Measurements from ENCODE around the gene BPI.
"Not testable (repeated sequence)": the region's sequence is repeated elsewhere in the genome, so short reads cannot be mapped to it uniquely, and the experiment has no call there.

The BPI gene

DNA sequence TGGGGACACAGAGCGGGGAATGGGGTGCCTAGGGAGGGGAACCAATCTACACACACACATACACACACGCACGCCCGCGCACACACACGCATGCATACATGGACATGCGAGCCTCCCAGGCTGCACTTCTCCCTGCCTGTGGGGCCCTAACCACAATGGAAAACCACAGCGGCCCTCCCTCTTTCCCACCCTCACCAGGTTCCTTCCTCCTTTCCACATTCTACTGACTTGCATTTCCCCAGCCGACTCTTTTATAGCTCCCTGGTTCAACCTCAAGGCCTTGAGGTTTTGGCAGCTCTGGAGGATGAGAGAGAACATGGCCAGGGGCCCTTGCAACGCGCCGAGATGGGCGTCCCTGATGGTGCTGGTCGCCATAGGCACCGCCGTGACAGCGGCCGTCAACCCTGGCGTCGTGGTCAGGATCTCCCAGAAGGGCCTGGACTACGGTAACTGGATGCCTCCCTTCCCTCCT is at the start of gene BPI:
BPI (plus strand) TSS at position 249 of the 472 bp plus-strand sequence; CDS start at position 317, 68 bp downstream.
- DNase-seq (ENCODE audit: low read depth), result no peak

DNA sequence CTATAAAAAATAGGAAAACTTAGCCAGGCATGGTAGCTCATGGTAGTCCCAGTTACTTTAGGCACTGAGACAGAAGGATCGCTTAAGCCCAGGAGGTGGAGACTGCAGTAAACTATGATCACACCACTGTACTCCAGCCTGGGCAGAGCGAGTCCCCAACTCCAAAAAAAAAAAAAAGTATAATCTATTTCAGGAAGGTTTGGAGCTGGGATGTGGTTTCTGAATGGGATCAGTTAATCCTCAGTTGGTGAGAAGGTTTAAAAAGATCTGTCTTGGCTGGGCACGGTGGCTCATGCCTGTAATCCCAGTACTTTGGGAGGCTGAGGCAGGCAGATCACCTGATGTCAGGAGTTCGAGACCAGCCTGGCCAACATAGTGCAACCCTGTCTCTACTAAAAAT is 49.3 kb upstream of the BPI start:
- DNase-seq (ENCODE audit: low read depth), result not testable (repeated sequence)

DNA sequence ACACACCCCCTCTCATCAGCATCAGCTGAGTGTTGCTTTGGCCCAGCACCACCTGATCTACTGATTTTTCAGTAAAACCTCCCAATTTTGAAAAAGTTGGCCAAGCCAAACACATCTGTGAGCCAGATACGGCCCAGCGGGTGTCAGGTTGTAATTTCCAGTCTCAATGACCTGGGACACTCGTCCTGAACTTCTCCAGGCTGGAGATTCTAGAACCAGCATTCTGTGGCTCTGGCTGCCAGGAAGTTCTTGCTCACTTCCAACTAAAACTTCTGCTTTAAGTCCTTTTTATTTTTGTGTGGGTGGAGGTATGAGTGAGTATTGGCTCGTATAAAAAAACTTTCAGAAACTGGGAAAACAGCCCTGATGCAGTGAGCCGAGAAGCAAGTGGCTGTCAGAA is 48.6 kb upstream of the BPI start:
- DNase-seq (ENCODE audit: low read depth), result no peak

DNA sequence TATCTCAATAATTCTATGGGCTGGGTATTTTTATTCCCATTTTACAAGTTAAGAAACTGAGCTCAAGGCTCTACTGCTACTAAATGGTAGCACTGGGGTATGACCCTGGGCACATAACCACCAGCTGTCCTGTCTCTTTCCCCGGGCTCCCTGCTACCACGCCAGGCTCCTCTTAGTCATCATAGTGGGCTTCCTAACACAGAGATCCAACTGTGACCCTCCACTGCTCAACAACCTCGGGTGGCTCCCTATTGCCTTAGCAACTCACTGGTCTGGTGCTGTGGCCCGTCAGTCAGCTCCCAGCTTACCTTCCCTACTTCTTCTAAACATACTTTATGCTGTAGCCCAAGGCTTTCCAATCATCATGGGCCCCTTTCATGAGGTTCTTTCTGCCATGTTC is 47.9 kb upstream of the BPI start:
- DNase-seq (ENCODE audit: low read depth), result no peak

DNA sequence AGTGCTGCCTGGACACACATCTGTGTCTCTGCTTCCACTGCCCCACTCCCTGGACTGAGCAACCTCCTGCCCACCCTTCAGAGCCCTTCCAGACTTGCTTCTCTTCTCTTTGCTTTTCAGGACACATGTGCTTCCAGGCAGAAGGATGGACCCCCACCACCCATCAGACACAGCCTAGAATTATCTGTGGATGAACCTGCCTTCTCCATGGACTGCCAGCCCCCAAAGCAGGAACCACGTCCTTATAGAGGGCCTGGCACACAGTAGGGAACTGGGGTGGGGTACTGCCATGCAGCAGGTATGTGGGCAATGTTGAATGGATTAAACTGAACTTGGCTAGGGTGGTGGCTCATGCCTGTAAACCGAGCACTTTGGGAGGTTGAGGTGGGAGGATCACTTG is 47.0 kb upstream of the BPI start:
- DNase-seq (ENCODE audit: low read depth), result no peak

DNA sequence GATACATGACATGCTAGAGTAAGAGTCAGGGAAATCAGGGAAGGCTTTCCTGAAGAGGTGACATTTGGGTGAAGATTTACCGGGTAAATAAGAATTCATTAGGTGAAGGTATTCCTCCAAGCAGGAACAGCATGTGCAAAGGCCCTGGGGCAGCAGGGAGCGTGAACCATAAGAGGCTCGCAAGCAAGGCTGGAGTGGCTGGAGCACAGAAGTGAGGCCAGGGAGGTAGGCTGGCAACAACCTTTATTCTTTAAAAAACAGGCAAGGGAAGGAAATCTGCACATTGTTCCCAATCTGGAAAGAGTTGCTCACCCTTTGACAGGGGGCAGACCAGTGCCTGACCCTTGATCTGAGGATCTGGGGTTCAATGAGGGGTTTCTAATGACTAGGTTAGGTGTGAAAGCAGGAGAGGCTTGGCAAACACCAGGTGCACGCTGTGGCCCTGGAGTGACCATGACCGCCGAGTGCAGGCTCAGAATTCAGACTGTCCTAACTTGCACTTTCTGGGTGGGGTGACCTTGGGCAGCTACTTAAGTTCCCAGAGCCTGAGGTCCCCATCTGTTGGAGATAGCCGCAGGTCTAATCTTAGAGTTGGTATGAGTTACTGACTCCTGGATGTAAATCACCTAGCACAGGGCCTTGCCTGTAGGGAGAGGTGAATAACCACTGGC is 45.3 kb upstream of the BPI start:
- DNase-seq (ENCODE audit: low read depth), result no peak

DNA sequence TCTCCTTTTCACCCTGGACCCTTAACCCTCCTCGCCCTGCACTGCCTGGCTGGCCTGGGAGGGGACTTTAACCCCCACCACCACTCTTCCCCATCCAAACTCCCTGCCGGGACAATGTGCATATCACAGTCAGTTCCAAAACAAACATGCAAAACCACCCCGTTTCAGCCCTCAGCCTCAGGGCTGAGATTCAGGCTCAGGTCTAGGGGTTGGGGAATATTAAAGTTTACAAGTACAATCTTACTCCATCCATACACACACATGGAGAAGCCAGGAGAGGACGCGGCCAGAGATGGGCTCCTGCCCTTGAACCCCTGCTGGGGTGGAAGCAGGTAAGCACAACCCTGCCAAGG is 44.0 kb upstream of the BPI start:
- DNase-seq (ENCODE audit: low read depth), result no peak

DNA sequence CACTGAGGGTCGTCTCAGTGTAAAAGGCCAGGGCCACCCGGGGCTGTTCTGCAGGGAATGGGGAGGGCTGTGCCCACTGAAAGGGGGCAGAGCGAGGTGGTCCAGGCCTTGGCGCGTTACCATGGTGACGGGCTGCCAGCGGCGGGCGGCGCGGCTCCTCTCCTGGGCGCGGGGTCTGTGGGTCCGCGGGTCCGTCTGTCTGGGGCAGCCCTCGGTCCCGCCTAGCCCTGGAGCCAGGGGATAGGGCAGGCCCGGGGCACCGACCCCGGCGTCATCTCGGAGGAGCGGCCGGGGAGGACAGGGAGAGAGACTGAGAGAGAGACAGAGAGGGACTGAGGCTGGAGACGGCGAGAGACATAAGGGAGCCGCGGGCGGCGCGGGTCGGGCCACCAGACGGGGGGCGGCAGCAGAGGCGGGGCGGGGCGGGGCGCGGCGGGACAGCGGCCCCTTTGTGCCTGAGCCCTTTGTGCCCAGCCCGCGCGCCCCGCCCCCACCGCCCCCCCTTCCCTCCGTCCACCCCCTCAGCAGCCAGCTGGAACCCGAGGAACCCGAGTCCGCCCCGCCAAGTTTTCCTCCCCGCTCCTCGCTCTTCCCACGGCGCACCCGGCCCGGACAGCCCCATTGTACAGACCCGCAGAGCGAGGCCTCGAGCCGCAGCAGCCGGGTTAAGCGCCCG is 43.4 kb upstream of the BPI start, which contains the start of gene KIAA1755:
KIAA1755 (minus strand) TSS at position 358 of the 676 bp plus-strand sequence; CDS start at position 123, 235 bp downstream.
- no peak for DNase-seq (ENCODE audit: low read depth)

DNA sequence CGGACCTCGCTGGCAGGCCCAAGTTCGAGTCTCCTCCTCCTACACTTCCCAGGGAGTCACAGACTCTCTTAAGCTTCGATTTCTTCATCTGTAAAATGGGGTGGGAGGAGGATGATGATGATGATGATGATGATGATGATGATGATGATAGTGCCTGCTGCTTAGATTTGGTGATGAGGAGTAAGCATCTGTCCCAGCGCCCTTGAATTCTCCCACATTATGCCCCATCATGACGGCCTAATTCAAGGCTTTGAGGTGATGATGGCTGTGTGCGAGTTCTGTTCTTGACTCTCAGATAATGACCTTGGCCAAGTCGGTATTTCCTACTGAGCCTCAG is 42.9 kb upstream of the BPI start:
- no peak for DNase-seq (ENCODE audit: low read depth)

DNA sequence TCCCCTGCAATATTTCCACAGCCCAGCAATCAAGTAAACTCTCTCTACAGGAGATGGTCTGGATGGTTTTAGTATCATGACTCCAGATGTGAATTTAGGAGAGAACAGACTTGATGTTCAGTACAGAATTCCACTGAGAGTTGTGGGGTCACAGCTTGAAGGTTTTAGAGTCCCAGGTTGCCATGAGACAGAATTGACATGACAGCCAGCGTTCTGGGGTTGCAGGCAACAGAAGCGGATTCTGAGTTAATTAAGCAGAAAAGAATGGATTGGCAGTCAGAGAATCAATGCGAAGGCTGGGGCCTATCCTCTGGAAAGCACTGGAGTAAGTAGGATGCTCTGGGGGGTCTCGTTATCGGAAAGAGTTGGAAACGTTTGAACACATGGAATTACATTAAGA is 41.0 kb upstream of the BPI start:
- DNase-seq (ENCODE audit: low read depth), result no peak

DNA sequence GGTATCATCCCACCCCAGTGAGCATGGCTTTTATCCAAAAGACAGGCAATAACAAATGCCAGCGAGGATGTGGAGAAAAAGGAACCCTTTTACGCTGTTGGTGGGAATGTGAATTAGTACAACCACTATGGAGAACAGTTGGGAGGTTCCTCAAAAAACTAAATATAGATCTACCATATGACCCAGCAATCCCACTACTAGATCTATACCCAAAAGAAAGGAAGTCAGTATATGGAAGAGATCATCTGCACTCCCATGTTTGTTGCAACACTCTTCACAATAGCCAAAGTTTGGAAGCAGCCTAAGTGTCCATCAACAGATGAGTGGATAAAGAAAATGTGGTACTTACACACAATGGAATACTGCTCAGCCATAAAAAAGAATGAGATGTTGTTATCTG is 37.5 kb upstream of the BPI start:
- DNase-seq (ENCODE audit: low read depth), result no peak

DNA sequence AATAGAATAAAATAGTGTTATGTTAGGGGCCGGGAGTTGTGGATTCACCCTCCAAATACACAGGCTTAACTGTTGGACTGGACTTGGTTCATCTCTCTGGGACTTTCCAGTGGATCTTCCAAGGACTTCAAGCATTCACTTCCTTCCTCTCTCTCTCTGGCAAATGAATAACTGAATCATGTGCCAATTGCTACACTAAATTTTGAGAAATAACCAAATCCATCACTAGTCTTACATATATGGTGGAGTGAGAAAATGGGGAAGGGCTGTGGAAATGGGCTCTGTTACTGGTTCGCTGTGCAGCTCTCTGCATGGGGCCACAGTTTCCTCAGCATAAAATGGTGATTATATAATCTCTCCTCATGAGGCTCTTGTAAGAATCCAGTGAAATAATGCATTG is 36.7 kb upstream of the BPI start:
- no peak for DNase-seq (ENCODE audit: low read depth)

DNA sequence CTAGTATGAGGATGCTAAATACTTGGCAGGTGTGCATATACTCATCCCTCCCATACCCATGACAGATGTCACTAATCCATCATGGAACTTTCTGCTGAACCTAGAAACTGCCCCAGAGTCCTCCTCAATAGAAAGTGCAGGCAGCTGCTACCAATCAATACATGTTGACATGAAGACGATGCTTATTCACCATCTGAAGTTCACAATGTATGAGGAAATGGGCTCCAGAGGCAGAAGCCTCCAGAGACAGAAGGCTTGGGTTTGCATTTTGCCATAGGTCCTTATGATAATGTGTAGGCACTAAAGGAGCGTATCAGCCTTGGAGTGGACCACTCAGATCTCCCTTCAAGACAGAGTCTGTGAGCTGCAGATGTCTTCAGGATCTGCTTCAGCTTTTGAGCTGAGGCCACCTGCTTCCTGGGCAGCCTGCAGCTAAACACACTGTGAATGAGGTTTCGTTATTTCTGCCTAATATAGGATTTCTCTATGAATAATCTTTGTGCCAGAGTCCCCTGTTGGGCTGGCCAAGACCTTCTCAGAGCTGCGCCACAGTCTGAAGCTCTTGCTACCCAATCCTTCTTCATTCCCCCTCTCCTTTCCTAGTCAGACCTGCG is 35.9 kb upstream of the BPI start:
- no peak for DNase-seq (ENCODE audit: low read depth)

DNA sequence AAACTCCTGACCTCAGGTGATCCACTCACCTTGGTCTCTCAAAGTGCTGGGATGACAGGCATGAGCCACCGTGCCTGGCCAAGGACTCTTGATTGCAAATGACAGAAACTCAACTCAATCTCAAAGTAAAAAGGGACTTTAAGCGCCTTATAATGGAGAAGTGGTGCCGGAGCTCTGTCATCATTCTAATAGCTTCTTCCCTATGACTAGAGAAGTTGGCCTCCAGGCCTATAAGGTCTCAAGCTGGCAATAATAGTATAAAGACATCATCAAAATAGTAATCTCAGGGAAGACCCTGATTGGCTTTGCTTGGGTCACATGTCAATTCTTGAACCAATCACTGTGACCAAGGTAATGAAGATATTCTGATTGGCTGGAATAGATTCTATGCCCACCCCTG is 34.9 kb upstream of the BPI start:
- DNase-seq (ENCODE audit: low read depth), result no peak

DNA sequence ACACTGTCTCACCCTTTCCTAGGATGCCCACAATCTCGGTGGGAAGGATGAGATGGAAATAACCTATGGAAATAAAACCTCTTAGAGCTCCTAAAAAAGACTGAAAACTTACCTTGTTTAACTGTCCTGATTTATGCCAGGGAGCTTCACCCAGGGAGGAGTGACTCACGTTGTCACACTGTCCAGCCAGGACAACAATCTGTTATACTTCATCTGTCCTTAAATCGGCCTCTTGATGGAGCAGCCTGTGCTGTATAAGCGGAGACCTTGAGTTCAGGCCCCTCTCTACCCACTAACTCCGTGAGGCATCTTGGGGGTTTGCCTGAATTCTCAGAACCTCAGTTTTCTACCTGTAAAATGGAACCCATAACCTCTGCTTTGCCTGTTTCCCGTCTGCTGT is 34.2 kb upstream of the BPI start:
- no peak for DNase-seq (ENCODE audit: low read depth)

DNA sequence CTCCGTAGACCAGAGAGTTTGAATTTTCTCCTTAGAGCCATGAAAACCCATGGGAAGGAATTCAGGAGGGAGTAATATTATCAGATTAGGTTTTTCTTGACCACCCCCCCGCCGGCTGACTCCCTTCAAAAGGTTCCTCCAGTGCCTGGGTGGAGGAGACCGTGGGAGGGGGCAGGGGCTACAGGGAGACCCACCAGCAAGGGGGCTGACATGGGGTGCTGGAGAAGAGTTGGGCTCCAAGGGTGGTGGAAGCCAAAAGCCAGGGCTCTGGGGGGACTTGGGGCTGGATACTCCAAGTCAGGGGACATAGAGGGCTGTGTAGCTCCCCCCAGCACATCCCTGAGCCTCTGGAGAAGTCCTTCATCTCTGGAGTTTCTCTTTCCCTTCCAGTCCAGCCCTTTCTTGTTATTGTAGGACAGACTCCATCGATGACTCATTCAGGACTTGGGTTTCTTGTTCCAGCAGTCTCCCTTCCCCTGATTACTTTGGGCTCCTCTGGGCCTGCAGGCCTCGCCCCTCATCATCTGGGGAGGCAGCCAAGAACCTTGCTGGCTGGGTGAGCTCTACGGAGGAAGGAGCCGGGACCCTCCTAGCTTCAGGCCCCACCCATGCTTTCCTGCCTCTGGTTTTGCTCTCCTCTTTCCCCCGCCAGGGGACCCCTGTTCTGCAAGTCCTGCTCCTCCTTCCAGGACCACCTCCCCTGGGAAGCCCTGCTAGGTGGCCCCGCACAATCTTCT is 32.9 kb upstream of the BPI start:
- DNase-seq (ENCODE audit: low read depth), result no peak

DNA sequence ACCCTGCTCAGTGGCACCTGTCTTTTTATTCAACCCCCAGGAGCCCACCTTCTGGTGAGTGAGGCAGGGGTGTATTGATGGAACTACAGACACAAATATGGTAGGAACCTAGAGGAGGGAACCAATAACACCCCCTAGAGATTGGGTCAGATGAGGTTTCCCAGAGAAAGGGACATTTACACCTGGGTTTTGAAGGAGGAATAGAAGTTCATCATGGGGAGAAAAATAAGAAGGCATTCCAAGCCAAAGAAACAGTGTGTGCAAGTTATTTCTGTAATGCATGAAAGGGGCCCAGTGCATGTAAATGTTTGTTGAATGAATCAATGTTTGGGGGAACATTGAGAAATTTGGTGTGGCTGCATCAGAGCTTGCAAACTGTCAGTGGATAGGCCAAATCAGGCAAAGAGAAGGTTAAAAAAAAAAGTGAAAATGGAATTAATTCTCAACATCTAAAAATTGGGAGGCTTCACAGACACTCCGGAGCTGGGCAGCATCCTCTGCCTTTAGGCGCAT is 32.3 kb upstream of the BPI start:
- no peak for DNase-seq (ENCODE audit: low read depth)

DNA sequence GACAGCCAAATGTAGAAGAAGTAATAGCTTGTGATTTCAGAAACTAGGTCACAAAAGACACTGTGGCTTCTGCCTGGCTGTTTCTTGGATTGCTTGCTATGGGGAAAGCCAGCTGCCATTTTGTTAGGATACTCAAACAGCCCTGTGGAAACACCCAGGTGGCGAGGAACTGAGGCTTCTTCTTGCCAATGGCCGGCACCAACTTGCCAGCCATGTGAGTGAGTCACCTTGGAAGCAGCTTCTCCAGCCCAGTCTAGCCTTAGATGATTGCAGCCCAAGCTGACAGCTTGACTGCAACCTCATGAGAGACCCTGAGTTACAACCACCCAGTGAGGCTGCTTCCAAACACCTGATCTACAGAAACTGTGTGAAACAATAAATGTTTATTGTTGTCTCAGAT is 31.6 kb upstream of the BPI start:
- DNase-seq (ENCODE audit: low read depth), result no peak

DNA sequence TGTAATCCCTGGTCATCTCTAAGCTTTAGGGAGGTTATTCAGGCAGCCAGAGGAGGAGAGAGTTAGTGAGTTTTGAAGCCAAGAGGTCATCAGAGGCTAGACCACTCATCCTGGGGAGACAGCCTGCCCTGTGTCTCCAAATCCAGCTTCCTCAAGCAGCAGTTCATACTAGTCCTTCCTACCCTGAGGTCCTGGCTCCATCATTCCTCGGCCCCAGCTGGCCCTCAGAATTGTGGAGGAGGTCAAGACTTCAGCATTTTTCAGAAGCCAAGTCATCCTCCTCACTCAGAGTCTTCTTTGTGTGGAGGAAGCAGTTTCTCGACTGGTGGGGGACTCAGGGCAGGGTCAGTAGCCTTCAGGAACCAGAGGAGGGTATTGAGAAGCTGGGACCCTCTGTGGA is 31.0 kb upstream of the BPI start:
- no peak for DNase-seq (ENCODE audit: low read depth)

DNA sequence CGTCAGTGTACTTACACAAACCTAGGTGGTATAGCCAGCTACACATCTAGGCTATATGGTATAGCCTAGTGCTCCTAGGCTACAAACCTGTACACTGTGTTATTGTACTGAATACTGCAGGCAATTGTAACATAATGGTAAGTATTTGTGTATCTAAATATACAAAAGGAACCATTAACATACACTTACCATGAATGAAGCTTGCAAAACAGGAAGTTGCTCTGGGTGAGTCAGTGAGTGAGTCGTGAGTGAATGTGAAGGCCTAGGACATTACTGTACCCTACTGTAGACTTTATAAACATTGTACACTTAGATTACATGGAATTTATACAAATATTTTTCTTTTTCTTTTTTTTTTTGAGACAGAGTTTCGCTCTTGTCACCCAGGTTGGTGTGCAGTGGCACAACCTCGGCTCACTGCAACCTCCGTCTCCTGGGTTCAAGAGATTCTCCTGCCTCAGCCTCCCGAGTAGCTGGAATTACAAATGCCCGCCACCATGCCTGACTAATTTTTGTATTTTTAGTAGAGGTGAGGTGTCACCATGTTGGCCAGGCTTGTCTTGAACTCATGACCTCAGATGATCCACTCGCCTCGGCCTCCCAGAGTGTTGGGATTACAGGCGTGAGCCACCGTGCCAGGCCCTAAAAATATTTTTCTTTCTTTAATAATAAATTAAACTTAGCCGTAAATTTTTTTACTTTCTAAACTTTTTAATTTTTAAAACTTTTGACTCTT is 28.0 kb upstream of the BPI start:
- DNase-seq (ENCODE audit: low read depth), result no peak

DNA sequence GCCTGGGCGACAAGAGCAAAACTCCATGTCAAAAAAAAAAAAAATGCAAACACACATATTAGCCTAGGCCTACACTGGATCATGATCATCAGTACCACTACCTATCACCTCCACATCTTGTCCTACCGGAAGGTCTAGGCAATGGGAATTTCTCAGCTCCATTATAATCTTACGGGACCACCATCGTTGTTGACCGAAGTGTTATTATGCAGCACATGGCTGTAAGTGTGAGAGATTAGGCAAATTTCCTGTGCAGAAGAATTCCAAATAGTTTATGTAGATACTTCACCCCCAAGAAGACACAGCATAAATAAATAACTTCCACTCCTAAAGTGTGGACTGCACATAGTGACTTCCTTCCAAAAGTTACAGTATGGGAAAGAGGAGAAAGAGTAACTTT is 26.7 kb upstream of the BPI start:
- no peak for DNase-seq (ENCODE audit: low read depth)

DNA sequence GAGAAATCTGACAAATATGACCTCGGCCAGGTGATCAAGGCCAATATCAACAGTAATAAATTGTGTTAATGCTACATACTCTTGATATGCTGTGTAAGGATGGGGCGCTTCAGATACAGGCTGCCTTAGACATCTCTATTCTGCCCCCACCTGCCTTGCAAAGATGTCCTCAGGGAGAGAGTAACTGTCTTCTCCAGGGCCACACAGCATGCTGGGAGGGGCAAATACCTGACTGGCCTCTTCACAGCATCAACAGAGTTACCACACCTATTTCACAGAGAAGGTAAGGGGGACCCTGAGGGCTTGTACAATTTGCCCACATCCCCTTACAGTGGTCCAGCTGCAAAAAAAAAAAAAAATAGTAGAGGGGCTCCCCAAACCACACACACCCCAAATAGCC is 26.3 kb upstream of the BPI start:
- no peak for DNase-seq (ENCODE audit: low read depth)
